LHCN-M2 (cell line): ENCODE data around the gene PTCH1. TPM values are rescaled to one million over a fixed set of nuclear protein-coding genes. Genes with fewer than 3 reads are reported as not detected.
A peak's percentile ranks its signal among the peaks of the same experiment; 100 is the strongest.

ENCODE experiments used
- DNase-seq: peaks from one replicate; pipeline ENCODE4 v3.0.0-alpha.2; 2012; ENCODE audit warnings: low read depth
- total RNA-seq: library from RNA; depleted of rRNA; stranded (reverse); fragments of >200 nt; gene quantifications from 2 replicates; pipeline ENCODE4 v1.2.3, GENCODE V29; 2014; rRNA removed

Gene PTCH1
- total RNA-seq, 1 experiment from 2014 or later: 3.6 TPM

DNA sequence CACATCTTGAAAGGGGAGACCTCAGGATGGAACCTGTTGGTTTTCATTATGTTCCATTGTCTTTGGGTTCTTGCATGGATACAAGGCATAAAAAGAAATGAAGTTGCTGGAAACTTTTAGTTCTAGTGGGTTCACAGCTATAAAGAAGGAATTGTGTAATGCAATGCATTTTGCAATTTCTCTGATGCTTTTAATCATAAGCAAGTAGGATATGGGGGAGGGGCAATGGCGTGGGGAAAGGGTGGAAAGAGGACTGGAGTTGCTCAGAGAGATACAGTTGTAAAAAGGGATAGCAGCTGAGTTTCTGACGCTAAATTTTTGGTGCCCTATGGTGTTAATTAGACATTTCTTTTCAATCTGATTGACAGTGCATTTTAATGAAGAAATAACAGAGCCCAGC, 110.7 kb downstream of the PTCH1 start:
- peak; percentile 9 for DNase-seq

DNA sequence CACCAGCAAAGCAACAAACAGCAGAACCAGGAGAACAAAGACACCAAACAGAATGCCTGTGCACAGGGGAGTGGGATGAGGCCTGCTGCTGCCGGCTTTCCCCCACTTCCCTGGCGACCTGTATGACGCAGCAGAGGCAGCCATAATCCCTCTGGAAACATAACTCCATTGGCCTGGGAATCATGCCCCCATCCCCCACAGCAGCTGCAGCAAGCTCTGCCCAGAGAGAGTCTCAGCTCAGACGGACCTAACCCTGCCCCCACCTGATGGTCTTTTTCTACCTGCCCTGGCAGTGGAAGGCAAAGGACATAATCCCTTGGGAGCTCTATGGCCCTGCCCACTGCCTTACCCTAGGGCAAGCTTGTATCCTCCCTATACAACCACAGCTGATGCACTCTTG, 117.5 kb downstream of the PTCH1 start:
- no peak for DNase-seq

Other genes starting within 250 kb of the PTCH1 start
- gene FANCC, start 199.3 kb downstream of the PTCH1 start, total RNA-seq: 5.2 and 13.4 TPM in 2 replicates